HG02588 (cell line): Measurements from ENCODE around the gene RAB33A.

ENCODE experiments used
- ATAC-seq: cut with Tn5 transposase; IDR thresholded peaks from one replicate; pipeline ENCODE4 v1.9.1; 2021; ENCODE audit warnings: mild to moderate bottlenecking, moderate library complexity; ENCODE audit not compliant: unreplicated experiment

RAB33A gene

DNA sequence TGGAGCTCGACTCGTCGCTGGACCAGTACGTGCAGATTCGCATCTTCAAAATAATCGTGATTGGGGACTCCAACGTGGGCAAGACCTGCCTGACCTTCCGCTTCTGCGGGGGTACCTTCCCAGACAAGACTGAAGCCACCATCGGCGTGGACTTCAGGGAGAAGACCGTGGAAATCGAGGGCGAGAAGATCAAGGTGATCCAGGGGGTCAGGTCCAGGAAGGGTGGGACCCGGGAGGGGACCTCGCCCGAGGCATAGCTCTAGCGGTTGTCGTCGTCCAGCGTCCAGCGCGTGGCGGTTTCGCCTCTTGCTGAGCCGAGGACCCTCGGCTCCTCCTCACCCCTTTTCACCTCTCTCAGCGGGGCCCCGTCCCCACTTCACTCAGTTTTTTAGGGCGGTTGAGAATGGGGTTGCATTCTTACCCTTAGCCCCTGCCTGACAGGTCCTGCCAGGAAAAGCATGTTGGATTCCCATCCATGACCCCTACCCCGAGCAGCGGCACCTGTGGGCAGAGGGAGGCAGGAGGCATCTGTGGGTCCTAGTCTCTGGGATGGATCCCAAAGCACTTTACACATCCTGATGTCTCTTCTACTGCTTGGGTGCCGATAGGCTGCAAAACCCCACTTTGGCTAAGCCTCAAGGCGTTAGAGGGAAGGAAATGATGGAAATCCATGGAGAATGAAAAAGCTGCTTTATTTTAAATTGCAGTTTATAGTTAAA, 524 bp downstream of the RAB33A start:
- no peak for ATAC-seq

DNA sequence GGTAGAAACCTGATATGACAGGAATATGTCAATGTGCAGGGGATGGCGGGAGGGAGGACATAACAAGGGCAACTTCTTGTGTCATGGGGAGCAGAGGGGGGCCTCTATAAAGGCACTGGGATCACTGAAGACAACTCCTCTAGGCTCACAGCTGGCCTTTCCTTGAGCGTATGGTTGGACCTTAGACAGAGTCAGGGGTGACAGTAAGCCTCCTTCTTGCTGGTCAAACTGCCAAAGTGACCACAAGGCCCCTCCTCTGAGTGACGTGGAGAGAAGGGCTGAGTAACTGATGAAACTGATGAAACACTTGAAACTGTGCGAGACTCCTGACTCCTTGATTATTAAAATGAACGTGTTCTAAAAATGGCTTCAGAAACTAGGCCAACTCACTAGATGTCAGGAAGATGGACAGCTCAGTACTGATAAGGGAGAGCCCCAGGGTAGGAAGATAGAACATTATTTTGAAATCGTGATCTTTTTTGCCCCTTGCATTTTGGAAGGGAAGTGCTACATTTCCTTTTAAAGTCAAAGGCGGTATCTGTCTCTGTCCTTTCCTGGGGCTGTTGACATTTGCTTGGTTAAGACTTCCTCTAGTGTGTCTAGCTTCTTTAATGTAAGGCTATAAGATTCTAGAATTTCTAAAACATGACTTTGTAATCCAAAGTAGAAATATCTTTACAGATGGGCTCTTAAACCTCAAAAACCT, 1.6 kb downstream of the RAB33A start:
- peak; percentile 29 for ATAC-seq

DNA sequence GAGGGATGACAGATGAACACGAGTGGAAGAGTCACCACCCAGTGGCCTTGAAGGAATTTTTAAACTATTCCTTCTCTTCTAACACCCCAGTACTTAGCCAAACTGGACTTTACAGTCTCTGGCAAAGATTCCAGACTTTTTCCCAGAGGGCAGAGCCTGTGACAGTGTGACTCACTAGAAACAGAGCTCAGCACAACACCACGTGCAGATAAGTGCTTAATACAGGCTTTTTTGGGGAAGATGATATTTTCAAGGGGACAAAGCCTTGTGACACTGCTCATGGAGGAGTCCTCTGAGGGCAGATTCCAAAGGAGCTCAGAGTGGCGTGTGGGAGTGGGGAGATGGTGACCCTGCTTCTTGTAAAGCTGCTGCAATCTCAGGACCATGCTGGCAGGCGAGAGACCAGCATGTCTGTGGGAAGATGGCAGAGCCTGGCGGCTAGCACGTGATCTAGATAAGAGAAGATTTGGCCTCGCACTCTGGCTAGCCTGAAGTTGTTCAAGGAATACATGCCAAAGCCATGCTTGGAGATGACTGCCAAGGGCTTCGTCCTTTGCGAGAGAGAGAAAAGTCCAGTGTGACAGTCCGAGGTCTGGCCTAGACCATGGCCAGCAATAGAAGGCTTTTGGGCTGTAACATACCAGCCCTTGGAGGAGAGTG, 2.4 kb downstream of the RAB33A start:
- ATAC-seq: no peak

DNA sequence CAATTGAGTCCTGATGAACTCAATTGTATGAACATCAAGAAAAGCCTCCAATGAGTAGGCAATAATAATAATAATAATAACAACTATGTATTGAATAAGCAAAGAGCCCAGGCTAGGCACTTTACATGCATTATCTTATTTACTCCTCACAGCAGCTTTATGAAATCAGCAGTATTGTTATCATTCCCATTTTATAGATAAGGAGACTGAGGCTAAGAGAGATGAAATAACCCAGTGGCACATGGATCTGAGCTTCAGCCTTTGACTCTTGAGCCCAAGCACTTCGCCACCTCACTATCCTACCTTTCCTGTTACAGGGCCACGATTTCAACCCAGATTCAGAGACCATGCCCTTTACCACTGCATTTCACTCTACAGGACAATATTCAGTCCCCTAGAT, 3.2 kb downstream of the RAB33A start:
- ATAC-seq: no peak

DNA sequence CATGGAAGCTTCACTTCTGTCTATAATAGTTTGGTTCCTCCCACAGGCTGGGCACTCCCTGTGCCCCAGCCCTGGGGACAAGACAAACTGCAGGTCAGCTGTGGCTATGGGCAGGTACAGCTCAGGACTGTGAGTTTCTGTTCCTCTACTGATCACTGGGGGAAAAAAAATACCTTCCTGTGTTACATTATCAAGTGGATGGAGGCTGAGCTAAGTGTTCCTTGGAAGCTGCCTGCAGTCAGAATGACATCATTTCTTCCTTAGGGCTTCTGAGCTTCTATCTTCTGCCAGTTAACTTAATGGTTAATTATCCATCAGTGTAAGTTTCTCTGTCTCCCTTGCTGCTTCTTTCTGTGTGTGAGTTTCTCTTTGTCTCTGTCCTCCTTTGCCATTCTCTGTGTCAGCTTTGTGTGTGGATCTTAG, 4.6 kb downstream of the RAB33A start:
- peak; percentile 85 for ATAC-seq

DNA sequence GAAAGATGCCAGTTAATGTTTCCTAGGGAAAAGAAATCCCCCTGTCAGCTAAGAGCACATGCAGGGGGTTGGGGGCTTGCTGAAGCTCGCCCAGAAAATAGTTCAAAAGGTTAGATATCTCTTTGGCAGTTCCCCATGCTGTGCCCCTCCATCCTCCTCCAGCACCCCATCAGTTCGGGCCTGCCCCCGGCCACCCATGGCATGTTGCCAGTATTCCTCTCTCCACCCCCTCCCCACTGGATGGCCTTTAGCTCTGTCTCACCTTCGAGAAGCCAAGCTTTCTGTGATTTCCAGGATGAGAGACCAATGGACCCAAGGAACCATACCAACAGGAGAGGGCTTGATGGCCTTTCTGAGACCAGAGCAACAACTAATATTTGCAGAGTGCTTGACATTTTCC, 5.2 kb downstream of the RAB33A start:
- no peak for ATAC-seq

DNA sequence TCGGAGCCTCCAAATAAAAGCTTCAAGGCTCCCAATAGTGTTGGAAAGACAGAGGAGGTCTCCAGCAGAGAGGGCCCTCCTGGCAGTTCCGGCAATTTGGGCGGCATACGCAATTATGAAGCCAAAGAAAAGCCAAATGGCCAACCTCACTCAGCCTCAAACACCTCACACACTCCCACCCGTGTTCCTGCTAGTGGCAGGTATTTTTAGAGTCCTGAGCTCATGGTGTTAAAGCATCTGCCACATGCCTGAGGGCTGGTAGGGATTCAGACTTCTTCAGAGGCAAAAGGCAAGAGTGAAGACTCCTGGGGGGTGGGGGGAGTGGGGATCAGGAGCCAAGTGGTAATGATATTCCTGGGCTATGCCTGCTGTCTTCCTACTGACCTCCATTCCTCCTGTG, 7.4 kb downstream of the RAB33A start:
- ATAC-seq: no peak

DNA sequence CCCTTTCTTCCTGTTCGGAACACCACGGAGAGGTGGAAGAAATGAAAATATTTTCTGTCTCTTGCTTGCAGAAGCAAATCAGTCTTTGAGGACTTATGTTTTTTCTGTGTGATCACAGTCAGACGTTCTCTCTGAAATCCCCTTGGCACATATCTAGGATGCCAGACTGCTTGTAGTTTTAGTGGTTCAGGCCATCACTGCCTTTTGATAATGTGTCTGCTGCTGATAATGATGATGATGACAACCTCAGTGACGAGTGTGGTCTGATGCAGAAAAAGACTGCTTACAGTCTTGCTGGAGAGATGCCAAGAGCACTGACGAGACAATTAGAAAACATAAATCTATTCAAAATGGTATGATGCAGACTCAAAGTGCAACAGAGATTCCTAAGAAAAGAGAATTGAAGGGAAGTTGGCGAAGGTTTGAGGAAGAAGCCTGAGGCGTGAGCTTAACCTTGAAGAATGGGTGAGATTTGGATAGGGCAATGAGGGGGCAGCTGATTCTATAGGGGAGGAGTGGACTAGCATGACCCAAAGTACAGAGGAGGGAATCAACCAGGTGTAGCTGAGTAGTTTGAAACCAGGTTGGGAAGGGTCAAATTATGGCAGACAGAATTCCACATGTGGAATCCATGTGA, 7.9 kb downstream of the RAB33A start:
- ATAC-seq: no peak

DNA sequence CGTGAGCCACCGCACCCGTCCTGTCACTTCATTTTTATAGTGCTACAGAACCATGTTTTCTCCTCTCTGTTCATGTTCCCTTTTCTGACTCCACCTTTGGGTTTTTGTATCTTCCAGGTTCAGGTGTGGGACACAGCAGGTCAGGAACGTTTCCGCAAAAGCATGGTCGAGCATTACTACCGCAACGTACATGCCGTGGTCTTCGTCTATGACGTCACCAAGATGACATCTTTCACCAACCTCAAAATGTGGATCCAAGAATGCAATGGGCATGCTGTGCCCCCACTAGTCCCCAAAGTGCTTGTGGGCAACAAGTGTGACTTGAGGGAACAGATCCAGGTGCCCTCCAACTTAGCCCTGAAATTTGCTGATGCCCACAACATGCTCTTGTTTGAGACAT, 12.4 kb downstream of the RAB33A start:
- no peak for ATAC-seq

DNA sequence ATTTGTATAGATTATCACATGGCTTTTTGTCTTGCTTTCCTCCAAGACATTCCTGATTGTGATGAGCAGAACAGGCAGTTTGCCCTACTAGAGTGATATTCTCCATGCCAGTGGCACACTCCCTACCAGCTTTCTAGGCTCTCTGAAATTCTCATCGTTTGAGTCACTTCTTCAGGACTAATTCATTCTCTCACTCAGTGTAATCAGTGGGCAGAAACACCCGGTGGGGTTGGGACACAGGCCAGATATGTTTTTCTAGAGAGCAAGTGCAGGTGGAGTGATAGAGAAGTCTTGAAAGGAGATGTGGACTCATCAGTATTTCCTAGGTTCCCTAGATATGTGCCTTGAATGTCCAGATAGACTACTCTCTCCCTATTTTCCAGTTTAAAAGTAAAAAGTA, 13.1 kb downstream of the RAB33A start:
- no peak for ATAC-seq

DNA sequence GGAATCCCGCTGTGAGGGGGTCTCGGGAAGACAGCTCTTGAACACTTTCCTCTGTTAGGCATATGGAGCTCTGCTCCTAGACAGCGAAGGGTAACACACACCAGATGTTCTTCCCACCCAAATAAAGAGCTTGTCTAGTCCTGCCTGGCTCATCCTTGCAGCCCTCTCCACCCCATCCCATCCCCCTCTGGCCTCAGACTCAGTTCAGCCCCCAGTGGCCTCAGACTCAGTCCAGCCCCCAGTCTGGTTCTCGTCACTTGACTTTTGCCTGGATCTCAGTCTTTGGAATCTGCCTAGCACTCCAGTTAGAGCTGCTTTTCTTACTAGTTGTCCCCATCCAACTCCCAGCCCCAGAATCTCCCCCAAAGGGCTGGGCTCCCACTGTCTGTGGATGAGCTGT, 14.9 kb downstream of the RAB33A start:
- ATAC-seq: no peak

DNA sequence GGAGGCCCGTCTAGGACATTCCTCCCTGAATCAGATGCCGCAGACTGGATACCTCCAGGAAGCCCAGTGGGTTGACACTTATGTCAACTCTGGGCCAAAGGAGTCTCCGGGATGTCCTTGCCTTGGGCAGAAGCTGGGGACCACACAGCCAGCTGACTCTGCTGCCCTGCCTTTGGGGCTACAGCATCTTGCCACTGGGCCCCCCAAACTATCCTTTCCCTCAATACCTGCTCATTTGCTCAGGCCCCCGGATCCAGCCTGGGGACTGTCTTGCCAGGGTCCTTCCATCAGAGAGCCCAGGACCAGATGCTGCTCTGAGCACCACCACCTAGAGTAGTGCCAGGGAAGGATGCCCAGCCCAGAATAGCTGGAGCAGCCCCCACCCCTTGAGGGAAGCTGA, 19.0 kb downstream of the RAB33A start:
- ATAC-seq: no peak

DNA sequence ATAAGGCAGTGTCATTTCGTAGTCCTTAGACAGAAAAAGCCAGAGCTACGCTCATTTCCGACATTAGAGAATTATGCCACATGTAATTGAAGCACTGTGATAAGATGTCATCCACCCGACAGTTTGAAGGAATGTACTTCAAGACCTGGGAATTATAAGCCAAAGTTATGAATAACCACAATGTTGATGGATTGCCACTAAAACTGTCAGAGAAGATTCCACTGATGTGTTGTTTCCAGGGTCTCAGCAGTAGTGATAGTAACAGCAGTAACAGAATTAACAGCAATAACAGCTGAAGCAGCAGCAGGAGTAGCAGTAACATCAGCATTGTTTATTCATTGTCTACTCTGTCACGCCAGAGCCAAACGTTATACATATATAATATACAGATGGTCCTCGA, 24.7 kb downstream of the RAB33A start:
- no peak for ATAC-seq

DNA sequence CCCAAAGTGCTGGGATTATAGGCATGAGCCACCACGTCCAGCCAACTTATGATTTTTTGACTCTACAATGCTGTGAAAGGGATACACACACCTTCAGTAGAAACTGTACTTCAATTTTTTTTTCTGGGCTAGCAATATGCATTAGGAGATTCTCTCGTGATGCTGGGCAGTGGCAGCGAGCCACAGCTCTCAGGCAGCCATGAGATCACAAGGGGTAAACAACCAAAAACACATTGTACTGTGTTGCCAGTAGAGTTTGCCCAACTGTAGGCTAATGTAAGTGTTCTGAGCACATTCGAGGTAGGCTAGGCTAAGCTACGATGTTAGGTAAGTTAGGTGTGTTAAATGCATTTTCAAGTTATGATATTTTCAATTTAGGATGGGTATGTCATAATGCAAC, 25.7 kb downstream of the RAB33A start:
- ATAC-seq: no peak

DNA sequence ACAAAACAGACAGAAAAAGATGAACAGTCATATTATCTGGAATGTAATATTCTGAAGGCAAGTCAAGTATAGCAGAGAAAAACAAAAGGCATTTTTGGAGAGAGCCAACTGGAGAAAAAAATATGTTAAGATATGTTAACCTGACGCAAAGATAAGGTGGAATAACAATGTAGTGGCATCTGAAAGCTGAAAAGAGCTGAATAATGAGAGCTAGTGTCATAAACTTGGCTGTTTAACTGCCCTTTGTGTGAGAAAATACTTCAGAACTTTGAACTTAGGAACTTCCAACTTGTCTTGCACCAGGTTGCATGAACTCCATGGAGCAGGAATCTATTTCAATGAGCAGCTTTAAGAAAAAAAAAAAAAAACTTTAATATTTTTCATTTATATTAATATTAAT, 32.9 kb downstream of the RAB33A start:
- ATAC-seq: no peak

DNA sequence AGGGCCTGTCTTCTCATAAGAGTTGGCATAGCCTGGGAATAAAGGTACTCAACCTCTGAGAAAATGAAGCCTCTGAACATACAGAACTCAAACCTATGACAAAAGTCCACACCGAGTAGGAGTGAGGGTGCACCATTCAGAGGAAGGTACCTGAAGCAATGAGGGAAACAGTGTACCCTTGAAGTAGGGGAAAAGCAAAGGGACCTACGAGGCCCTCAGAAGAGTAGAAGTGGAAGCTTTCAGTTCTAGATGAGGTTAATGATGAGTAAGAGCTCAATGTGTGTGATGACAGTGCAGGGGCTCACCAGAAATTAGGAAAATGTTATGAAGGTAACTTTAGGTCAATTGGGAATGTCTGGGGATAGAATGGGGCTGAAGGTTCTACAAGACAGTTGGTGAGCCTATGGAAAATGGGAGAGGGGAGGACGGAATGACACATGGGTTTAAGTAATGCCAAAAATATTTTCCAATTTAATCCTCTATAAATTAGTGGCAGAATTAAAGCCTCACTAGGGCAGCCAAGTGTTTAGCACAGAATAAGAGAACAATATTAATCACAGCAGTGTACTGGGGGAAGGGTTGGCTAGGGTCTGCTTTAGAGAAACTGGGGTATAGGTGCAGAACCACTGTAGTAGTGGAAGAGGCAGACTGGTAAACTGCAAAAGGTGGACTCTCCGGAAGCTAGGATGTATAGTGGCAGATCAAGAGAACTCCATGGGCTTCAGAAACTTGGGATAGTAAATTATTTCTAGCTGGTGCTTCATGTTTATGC, 39.8 kb downstream of the RAB33A start:
- no peak for ATAC-seq

DNA sequence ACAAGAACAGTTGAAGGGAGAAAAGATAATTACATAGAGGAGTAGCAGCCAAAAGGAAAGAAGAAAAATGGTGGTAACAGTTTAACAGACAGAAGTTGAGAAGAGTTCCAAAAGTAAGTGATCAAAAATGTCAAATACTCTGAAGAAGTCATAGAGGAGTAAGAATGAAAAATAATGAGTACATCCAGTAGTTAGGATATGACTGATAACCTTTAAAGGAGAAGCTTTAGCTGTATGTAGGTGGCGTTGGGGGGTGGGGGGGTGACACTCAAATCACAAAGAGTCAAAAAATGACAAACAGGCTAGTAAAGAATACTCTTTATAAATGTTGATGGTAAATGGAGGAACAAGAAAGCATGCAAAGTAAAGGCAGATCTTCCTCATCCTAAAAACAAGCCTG, 40.6 kb downstream of the RAB33A start:
- ATAC-seq: no peak

DNA sequence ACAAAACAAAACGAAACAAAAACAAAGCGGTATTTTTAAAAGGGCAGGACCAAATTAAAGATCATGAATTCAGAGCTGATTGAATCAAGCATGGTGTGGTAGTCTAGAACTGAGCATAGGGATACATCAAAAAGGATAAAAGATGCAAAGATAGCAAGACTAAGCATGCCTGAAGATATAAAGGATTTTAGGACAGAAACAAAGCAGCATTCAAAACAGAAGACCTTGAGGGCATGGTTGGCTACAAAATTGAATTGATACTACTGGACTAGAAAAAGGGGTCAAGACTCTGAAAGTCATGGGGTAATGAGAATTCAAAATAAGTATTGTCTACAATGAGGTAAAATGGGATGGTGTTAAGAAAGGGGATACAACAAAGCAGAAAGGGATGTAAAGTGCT, 41.6 kb downstream of the RAB33A start:
- no peak for ATAC-seq

DNA sequence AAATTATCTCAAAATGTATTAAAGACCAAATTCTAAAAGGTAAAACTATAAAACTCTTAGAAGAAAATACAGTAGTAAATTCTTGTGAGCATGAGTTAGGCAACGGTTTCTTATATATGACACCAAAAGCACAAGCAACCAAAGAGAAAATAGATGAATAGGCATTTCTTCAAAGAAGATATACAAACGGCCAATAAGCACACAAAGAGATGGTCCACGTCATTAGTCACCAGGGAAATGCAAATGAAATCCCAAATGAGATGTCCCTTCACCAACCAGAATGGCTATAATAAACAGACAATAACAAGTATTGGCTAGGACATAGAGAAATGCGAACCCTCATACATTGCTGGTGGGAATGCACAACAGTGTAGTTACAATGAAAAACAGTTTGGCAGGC, 44.6 kb downstream of the RAB33A start:
- no peak for ATAC-seq

DNA sequence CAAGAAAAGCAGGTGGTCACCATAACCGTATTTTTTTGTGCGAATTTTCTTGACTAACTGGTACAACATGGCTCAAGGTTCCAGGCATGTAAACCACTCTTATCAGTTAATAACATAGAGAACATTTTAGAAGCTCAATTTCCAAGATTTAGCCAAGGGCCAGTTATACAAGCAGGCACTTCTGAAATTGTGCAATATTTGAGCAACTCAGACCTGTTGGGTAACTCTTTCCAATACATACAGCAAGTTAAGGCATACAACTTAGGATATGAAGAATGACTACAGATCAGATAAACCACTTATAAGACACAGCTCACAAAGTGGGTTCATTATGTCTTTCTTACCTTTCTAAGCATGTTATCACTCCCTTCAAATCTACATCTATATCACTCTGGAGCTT, 53.0 kb downstream of the RAB33A start:
- no peak for ATAC-seq

DNA sequence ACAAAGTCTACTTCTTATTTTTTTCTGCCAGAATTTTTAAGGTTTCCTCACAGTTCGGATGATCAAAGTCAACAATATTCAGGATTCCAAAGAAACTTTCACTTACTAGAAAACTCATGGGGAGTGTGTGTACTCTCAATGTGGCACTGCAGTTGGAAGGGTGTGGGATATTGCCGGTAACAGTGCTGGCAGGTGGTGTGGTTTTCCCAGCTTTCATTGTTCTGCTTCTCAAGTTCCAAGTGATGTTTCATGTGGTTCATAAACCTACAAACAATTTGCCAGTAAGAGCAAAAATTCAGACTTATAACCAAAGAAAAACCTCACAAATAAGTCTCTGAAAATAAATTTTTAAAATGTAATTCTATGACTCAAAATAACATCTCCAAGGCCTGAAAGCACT, 57.1 kb downstream of the RAB33A start:
- ATAC-seq: no peak
